PC-3 (cell line): Measurements from ENCODE around the gene FAM222A. TPM values are rescaled to one million over a fixed set of nuclear protein-coding genes. Genes with fewer than 3 reads are reported as not detected.

Source experiments
- ATAC-seq: fragments of 200-7000 bp; cut with Tn5 transposase; 2 replicates; pipeline ENCODE4 v1.9.1; 2020; ENCODE audit warnings: mild to moderate bottlenecking, moderate library complexity
- BruUV-seq: library from RNA; stranded (reverse); fragments of 400-500 nt; replicated peaks from 2 replicates; lab custom pipeline; 2021; lab: Mats Ljungman, UMichigan
- CTCF ChIA-PET: fragments of 300-600 bp; sonication (Branson Sonifier 250); formaldehyde crosslinking; loops from one replicate; lab custom pipeline; 2022; ENCODE audit warnings: antibody characterized with exemption; lab: Charles Lee
- POLR2A ChIA-PET: fragments of 300-600 bp; sonication (Branson Sonifier 250); formaldehyde crosslinking; loops from one replicate; lab custom pipeline; 2022; ENCODE audit warnings: antibody characterized with exemption; ENCODE audit not compliant: unreplicated experiment; lab: Charles Lee
- DNase-seq: peaks from one replicate; pipeline ENCODE4 v3.0.0-alpha.2; 2015
- H2AFZ ChIP-seq: fragments of 300-600 bp; sonication (generic); 2 replicates; pipeline ENCODE4 v1.6.0; 2016; ENCODE audit warnings: antibody characterized with exemption, low read length
- H3F3A ChIP-seq: fragments of 300-600 bp; sonication (generic); one replicate; pipeline ENCODE4 v1.6.0; 2017; ENCODE audit warnings: antibody characterized with exemption, low read length, control low read depth, mild to moderate bottlenecking; ENCODE audit not compliant: unreplicated experiment
- H3K27ac ChIP-seq: fragments of 300-600 bp; sonication (generic); 2 replicates; pipeline ENCODE4 v1.5.1; 2016; ENCODE audit warnings: mild to moderate bottlenecking, low read length
- H3K27me3 ChIP-seq: fragments of 300-600 bp; sonication (generic); 2 replicates; pipeline ENCODE4 v1.6.1; 2016; ENCODE audit warnings: low read length, mixed read lengths
- H3K36me3 ChIP-seq: fragments of 300-600 bp; sonication (generic); 2 replicates; pipeline ENCODE4 v1.6.1; 2016; ENCODE audit warnings: low read depth, mixed run types, low read length, mixed read lengths
- H3K4me1 ChIP-seq: fragments of 300-600 bp; sonication (generic); 2 replicates; pipeline ENCODE4 v1.5.1; 2016; ENCODE audit warnings: low read length; ENCODE audit not compliant: insufficient read depth
- H3K4me2 ChIP-seq: fragments of 300-600 bp; sonication (generic); 2 replicates; pipeline ENCODE4 v1.6.0; 2016; ENCODE audit warnings: low read length
- H3K4me3 ChIP-seq: fragments of 300-600 bp; sonication (generic); 2 replicates; pipeline ENCODE4 v1.5.1; 2016; ENCODE audit warnings: mild to moderate bottlenecking, low read length, mixed read lengths
- H3K79me2 ChIP-seq: fragments of 300-600 bp; sonication (generic); 2 replicates; pipeline ENCODE4 v1.6.1; 2017; ENCODE audit warnings: low read length, mixed read lengths
- H3K9ac ChIP-seq: fragments of 300-600 bp; sonication (generic); 2 replicates; pipeline ENCODE4 v1.6.0; 2016; ENCODE audit warnings: mild to moderate bottlenecking, low read length
- H3K9me2 ChIP-seq: fragments of 300-600 bp; sonication (generic); replicated peaks from 2 replicates; pipeline ENCODE4 v1.6.1; 2016; ENCODE audit warnings: mixed run types, low read length, mixed read lengths
- H3K9me3 ChIP-seq: fragments of 300-600 bp; sonication (generic); 2 replicates; pipeline ENCODE4 v1.6.1; 2016; ENCODE audit warnings: low read length, mixed read lengths
- H4K20me1 ChIP-seq: fragments of 300-600 bp; sonication (generic); 2 replicates; pipeline ENCODE4 v1.6.1; 2016; ENCODE audit warnings: low read length, mixed read lengths
- EZH2 ChIP-seq: fragments of 300-600 bp; sonication (generic); IDR thresholded peaks from one replicate; pipeline ENCODE4 v1.6.1; 2017; ENCODE audit warnings: antibody characterized with exemption, mild to moderate bottlenecking, low read length; ENCODE audit not compliant: unreplicated experiment
- EZH2phosphoT487 ChIP-seq: fragments of 300-600 bp; sonication (generic); IDR thresholded peaks from 2 replicates; pipeline ENCODE4 v1.6.1; 2018; ENCODE audit warnings: mild to moderate bottlenecking, antibody characterized with exemption, low read length, borderline replicate concordance
- intact Hi-C: fragments of 100-400 bp; cut with micrococcal nuclease; formaldehyde crosslinking; loops from 2 replicates; pipeline ENCODE4 v1.9.0; 2023
- total RNA-seq: library from RNA; depleted of rRNA; stranded (reverse); fragments of >200 nt; gene quantifications from 2 replicates; pipeline ENCODE4 v1.2.3, GENCODE V29; 2014
- TF ChIP-seq, protein P1 (sequence below): fragments of 300-600 bp; sonication (generic); conservative IDR thresholded peaks from 2 replicates; pipeline ENCODE4 v1.5.1; 2017; ENCODE audit warnings: antibody characterized with exemption, low read depth, mild to moderate bottlenecking, low read length

The FAM222A gene
- total RNA-seq, 1 experiment from 2014 or later: 11.7 TPM

GRCh38 chr12:109753054-109753401 lies 39.4 kb downstream of the FAM222A start:
- Histone ChIP-seq H3K9me3 (peaks cover 13% of the 10 kb centered on the region), H4K20me1 (no peaks in the 10 kb centered on the region), H3K79me2 (no peaks in the 10 kb centered on the region), H3K9ac (no peak overlapping the region), H3K27ac (no peak overlapping the region), H3K36me3 (peaks cover 7% of the 10 kb centered on the region; the same call in 1 of the 2 replicates), H3K4me3 (no peak overlapping the region), H3K4me1 (no peaks in the 10 kb centered on the region), H3K9me2 (no peaks in the 10 kb centered on the region), H3K27me3 (no peaks in the 10 kb centered on the region), H3K4me2 (no peak overlapping the region), H2AFZ (no peak overlapping the region), H3F3A (no peaks in the 10 kb centered on the region)
- POLR2A ChIA-PET: no interaction called here
- intact Hi-C loops: no loop called here
- DNase-seq: no peak
- CTCF ChIA-PET: no interaction called here
- TF ChIP-seq EZH2phosphoT487 (no peak), EZH2 (no peak)
- TF ChIP-seq, protein P1, sequence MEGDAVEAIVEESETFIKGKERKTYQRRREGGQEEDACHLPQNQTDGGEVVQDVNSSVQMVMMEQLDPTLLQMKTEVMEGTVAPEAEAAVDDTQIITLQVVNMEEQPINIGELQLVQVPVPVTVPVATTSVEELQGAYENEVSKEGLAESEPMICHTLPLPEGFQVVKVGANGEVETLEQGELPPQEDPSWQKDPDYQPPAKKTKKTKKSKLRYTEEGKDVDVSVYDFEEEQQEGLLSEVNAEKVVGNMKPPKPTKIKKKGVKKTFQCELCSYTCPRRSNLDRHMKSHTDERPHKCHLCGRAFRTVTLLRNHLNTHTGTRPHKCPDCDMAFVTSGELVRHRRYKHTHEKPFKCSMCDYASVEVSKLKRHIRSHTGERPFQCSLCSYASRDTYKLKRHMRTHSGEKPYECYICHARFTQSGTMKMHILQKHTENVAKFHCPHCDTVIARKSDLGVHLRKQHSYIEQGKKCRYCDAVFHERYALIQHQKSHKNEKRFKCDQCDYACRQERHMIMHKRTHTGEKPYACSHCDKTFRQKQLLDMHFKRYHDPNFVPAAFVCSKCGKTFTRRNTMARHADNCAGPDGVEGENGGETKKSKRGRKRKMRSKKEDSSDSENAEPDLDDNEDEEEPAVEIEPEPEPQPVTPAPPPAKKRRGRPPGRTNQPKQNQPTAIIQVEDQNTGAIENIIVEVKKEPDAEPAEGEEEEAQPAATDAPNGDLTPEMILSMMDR: no peak
- BruUV-seq: no TSS peak
- no peak for ATAC-seq

DNA sequence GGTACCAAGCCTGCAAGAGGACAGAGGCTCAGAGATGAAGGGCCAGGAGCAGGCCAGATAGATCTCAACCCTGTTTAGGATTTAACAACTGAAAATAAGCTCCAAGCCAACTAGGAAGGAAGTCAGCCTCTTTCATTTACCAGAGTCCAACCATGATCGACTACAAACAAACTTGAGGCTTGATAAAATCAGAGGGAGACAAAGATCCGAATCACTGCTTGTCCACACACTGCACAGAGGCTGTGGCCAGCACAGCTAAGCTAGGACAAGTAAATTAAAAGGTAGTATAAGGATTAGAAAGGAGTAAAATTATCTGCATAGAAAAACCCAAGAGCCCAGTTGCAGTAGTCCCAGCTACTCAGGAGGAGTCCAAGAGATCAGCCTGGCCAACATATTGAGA lies 40.3 kb downstream of the FAM222A start:
- H3K36me3 ChIP-seq: peaks cover 7% of the 10 kb centered on the region; the same call in 1 of the 2 replicates
- H2AFZ ChIP-seq: no peak overlapping the region
- H3K4me1 ChIP-seq: no peaks in the 10 kb centered on the region
- no peak overlapping the region for H3K4me2 ChIP-seq
- no peaks in the 10 kb centered on the region for H3K9me2 ChIP-seq
- peaks cover 13% of the 10 kb centered on the region for H3K9me3 ChIP-seq
- no peak overlapping the region for H3K9ac ChIP-seq
- H3K27ac ChIP-seq: no peak overlapping the region
- no peak overlapping the region for H3K4me3 ChIP-seq
- POLR2A ChIA-PET: interaction anchor here (0.7 kb wide), 1 partner anchor 82 kb away, joined by 8 read pairs; no protein-coding TSS in a partner anchor
- no TSS peak for BruUV-seq
- no peaks in the 10 kb centered on the region for H3F3A ChIP-seq
- CTCF ChIA-PET: interaction anchor here (0.6 kb wide), 2 partner anchors 13 to 21 kb away, joined by 3 to 4 read pairs; no protein-coding TSS in a partner anchor
- no peaks in the 10 kb centered on the region for H3K79me2 ChIP-seq
- H4K20me1 ChIP-seq: no peaks in the 10 kb centered on the region
- H3K27me3 ChIP-seq: no peaks in the 10 kb centered on the region
- ATAC-seq (no peak), DNase-seq (no peak)
- TF ChIP-seq EZH2phosphoT487: no peak
- TF ChIP-seq, protein P1: no peak
- TF ChIP-seq EZH2: no peak
- intact Hi-C loops: no loop called here

DNA sequence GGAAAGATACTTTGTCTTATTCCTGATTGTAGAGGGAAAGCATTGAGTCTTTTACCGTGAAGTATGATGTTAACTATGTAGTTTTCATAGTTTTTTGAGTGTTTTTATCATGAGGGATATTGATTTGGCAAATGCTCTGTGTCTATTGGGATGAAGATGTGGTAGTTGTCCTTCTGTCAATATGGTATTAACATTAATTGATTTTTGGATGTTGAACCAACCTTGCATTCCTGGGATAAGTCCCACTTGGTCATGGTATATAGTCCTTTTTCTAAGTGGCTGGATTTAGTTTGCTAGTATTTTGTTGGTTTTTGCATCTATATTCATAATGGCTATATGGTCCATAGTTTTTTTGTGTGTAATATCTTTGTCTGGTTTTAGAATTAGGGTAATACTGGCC lies 42.8 kb downstream of the FAM222A start:
- intact Hi-C loops: no loop called here
- peaks cover 7% of the 10 kb centered on the region; the same call in 1 of the 2 replicates for H3K36me3 ChIP-seq
- H3F3A ChIP-seq: no peaks in the 10 kb centered on the region
- no TSS peak for BruUV-seq
- no peak overlapping the region for H3K27ac ChIP-seq
- no peak for ATAC-seq
- POLR2A ChIA-PET: no interaction called here
- CTCF ChIA-PET: no interaction called here
- H2AFZ ChIP-seq: no peak overlapping the region
- no peak overlapping the region for H3K4me3 ChIP-seq
- peaks cover 13% of the 10 kb centered on the region for H3K9me3 ChIP-seq
- H3K4me1 ChIP-seq: no peaks in the 10 kb centered on the region
- H3K9ac ChIP-seq: no peak overlapping the region
- TF ChIP-seq EZH2 (no peak), EZH2phosphoT487 (no peak)
- TF ChIP-seq, protein P1: no peak
- no peak for DNase-seq
- H3K4me2 ChIP-seq: no peak overlapping the region
- no peaks in the 10 kb centered on the region for H4K20me1 ChIP-seq
- H3K79me2 ChIP-seq: no peaks in the 10 kb centered on the region
- no peaks in the 10 kb centered on the region for H3K27me3 ChIP-seq
- no peaks in the 10 kb centered on the region for H3K9me2 ChIP-seq
